VCaP (cell line): ENCODE data around the gene DNAJB1.
"Not testable (repeated sequence)": the region's sequence is repeated elsewhere in the genome, so short reads cannot be mapped to it uniquely, and the experiment has no call there.

ENCODE experiments used
- H3K27ac ChIP-seq: fragments of 450-650 bp; 2 replicates; pipeline ENCODE4 v1.5.1; 2017
- CTCF ChIP-seq: fragments of 450-650 bp; conservative IDR thresholded peaks from 2 replicates; pipeline ENCODE4 v1.5.1; 2017; ENCODE audit warnings: mild to moderate bottlenecking, moderate library complexity

Gene DNAJB1

GRCh38 chr19:14550201-14550754 is 32.1 kb upstream of the DNAJB1 start:
- H3K27ac ChIP-seq, result peak overlapping the region; percentile 82
- TF ChIP-seq CTCF, result 0 out of 2 replicates have a peak, but pooled peaks have one; percentile 6

- TF ChIP-seq CTCF, result no peak
- H3K27ac ChIP-seq, result no peak overlapping the region
Measured at GRCh38 chr19:14545716-14546082, 27.5 kb upstream of the DNAJB1 start.

- TF ChIP-seq CTCF, result no peak
- no peak overlapping the region for H3K27ac ChIP-seq
Measured at GRCh38 chr19:14544977-14545715, 26.9 kb upstream of the DNAJB1 start.

GRCh38 chr19:14544047-14544446 is 25.9 kb upstream of the DNAJB1 start:
- H3K27ac ChIP-seq, result no peak overlapping the region
- TF ChIP-seq CTCF, result no peak

- TF ChIP-seq CTCF, result no peak
- no peak overlapping the region for H3K27ac ChIP-seq
Measured at GRCh38 chr19:14542711-14543328, 24.6 kb upstream of the DNAJB1 start.

- not testable (repeated sequence) for H3K27ac ChIP-seq
Measured at GRCh38 chr19:14541979-14542378, 23.8 kb upstream of the DNAJB1 start.

- H3K27ac ChIP-seq, result no peak overlapping the region
- TF ChIP-seq CTCF, result no peak
Measured at GRCh38 chr19:14540741-14541525, 22.7 kb upstream of the DNAJB1 start.
